Fibroblast of mammary gland (primary cell): Measurements from ENCODE around the gene NTM.

Source experiments
- DNase-seq: peaks from one replicate; pipeline ENCODE4 v3.0.0-alpha.2; 2010; ENCODE audit warnings: low read depth
- H3K4me3 ChIP-seq: 2 replicates; pipeline ENCODE4 v1.5.1; 2011; ENCODE audit warnings: low read depth, mild to moderate bottlenecking, low read length, moderate library complexity; ENCODE audit not compliant: control insufficient read depth
- CTCF ChIP-seq: conservative IDR thresholded peaks from 2 replicates; pipeline ENCODE4 v1.5.1; 2011; ENCODE audit warnings: low read depth, low read length, inconsistent platforms; ENCODE audit not compliant: control insufficient read depth, insufficient read depth

NTM gene

GRCh38 chr11:131964698-131965483, 594.5 kb downstream of the NTM start:
- no peak for DNase-seq
- TF ChIP-seq CTCF, result no peak
- H3K4me3 ChIP-seq, result no peak overlapping the region

DNA sequence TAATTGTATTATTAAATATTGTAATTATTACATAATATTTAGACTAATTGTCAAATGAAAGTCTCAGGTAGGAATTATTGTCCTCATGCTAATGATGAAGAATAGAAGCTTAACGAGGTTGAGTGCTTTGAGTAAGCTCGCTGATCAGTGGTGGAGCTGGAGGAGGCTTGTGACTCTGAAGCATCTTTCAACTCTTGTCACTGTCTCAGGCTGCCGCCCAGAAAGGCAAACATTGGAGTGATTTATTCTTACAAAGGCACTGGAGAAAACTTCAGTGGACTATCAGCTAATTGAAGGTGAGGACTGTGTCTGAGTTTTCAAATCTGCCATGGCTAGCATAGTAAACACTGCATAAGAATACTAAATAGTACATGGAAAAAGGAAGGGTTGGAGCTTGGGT, 595.1 kb downstream of the NTM start:
- TF ChIP-seq CTCF, result no peak
- no peak for DNase-seq
- H3K4me3 ChIP-seq, result no peak overlapping the region

DNA sequence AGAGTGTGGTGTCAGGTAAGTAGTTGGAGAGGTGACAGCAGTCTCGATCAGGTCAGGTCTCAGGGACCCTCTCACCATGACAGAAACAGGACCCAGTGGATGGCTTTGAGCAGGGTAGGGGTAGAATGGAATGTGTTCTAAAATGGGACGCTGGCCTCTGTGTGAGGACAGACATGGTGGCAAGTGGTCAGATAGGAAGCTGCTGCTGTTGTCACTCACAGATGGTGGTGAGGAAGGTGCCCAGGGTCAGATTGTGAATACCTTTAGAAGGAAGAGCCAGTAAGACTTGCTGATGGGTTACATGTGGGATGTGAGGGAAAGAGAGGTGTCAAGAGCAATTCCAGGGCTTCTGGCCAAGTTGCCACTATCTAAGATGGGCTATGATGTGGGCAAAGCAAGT, 596.3 kb downstream of the NTM start:
- TF ChIP-seq CTCF, result no peak
- no peak for DNase-seq

GRCh38 chr11:131969261-131969660, 598.8 kb downstream of the NTM start:
- no peak overlapping the region for H3K4me3 ChIP-seq
- DNase-seq, result no peak
- no peak for TF ChIP-seq CTCF

More for the DNA sequence above, 596.3 kb downstream of the NTM start:
- H3K4me3 ChIP-seq, result no peak overlapping the region

GRCh38 chr11:131973061-131973460, 602.6 kb downstream of the NTM start:
- TF ChIP-seq CTCF, result no peak
- H3K4me3 ChIP-seq, result no peak overlapping the region
- no peak for DNase-seq

DNA sequence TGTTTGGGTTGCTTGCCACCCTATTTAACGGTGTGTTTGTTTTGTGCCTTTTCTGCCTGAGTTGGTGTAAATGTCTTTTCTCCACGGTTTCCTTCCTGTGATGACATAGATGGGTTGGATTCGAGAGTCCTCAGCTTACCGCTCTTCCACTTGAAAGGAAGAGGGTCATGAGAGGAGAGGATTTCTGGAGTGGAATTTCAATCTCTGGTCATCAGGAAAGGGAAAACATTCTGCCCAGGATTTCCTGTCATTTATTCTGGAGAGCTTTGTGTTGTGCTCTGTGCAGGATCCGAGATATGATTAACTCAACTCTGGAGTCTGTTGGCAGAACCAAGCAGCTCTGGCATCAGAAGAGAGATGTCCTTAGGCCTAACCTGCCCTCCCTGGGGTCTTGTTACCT, 605.2 kb downstream of the NTM start:
- no peak overlapping the region for H3K4me3 ChIP-seq
- TF ChIP-seq CTCF, result no peak
- DNase-seq, result no peak

DNA sequence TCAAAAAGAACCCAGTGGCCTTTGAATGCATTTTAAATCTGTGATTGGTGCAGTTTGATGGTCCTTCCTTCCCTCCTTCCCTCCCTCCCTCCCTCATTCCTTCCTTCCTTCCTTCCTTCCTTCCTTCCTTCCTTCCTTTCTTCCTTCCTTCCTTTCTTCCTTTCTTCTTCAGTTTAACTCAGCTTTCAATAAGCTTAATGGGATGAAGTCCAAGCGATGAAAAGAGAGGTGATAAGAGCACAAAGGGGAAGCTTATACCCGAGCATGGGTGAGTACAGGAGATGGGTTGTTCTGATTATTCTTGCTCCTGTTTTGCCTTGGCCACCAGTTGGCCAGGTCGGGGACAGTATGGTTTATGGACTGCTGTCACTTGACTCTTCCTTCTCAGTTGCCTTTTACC, 605.6 kb downstream of the NTM start:
- DNase-seq, result no peak
- no peak for TF ChIP-seq CTCF
- H3K4me3 ChIP-seq, result no peak overlapping the region
